GM12875 (cell line): ENCODE results near the gene GOLPH3.
"Not testable (repeated sequence)": the region's sequence is repeated elsewhere in the genome, so short reads cannot be mapped to it uniquely, and the experiment has no call there.

ENCODE experiments used
- H3K4me3 ChIP-seq: one replicate; pipeline ENCODE4 v1.5.1; 2011; ENCODE audit warnings: low read depth, low read length, control low read depth
- CTCF ChIP-seq: IDR thresholded peaks from 2 replicates; pipeline ENCODE4 v1.5.1; 2011; ENCODE audit warnings: low read depth, mild to moderate bottlenecking, control low read depth, inconsistent platforms, low read length, moderate library complexity, borderline replicate concordance; ENCODE audit not compliant: insufficient read depth

The GOLPH3 gene

GRCh38 chr5:32123058-32123805, 50.9 kb downstream of the GOLPH3 start:
- no peak for TF ChIP-seq CTCF

GRCh38 chr5:32118922-32119321, 55.2 kb downstream of the GOLPH3 start:
- H3K4me3 ChIP-seq: not testable (repeated sequence)

More at GRCh38 chr5:32123058-32123805, 50.9 kb downstream of the GOLPH3 start:
- H3K4me3 ChIP-seq: no peak overlapping the region

DNA sequence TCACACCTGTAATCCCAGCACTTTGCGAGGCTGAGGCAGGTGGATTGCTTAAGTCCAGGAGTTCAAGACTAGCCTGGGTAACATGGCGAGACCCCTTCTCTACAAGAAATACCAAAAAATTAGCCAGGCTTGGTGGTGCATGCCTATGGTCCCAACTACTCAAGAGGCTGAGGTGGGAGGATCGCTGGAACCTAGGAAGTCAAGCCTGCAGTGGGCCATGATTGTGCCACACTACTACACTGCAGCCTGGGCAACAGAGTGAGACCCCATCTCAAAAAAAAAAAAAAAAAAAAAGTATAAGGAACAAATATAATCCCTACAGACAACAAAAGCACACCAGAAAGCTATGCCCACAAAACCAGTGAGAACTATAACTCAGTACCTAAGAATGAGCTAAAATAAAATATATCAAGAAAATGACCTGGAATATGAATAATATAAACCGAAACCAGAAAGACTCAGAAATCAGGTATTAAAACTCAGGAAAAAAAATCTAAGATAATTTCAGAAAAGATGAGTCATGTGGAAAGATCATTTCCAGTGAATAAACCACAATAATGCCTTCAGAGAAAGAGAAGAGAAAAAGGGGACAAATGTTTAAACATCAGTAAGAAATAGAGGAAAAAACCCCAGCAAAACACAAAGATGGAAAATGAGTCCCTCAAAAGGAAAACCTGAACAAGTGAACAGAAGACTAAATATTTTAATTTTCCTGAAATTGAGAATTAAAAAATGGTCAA, 57.4 kb downstream of the GOLPH3 start:
- TF ChIP-seq CTCF: no peak
- H3K4me3 ChIP-seq: no peak overlapping the region

DNA sequence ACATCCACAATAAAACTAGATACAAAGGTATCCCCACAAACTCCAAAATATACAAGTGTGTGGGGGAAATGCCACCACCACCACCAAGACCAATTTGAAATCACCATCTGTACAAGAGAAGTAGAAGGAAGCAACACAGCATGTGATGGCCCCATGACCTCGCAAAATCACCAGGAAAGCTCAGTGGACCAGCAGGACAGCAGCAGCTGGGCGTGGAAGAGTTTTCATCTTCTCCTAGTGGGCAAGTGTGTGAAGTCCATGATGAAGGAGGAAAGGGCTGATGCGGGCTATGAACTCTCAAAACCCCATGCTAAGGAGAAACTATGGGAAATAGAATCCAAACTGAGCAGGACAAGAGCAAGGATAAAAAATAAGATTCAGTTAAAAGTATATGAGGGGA, 58.1 kb downstream of the GOLPH3 start:
- TF ChIP-seq CTCF: no peak
- H3K4me3 ChIP-seq: no peak overlapping the region

DNA sequence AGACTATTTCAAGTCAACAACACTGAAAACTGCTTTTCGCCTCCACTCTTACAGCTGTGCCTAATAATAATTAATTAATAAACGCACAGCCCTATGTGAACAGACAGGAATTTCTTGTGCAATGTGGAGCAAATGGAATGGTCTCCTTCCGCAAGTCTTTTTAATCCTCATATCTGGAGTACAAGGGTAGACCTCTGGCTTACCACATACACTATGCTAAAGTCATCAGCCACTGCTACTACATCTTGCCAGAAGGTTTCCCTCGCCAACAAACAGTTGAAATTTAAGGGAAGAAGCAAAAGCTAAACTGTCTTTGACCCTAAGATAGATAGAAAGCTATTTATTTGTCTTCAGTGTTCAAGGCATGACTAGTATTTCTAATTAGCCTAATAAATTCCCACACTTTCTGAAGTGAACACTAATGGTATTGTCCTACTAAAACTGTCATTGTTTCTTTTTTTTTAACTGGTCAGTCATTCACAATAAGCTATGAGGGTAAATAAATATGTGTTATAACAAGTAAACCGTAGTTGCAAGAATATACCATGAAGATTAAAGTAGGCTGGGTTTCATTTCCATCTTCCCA, 63.9 kb downstream of the GOLPH3 start:
- no peak for TF ChIP-seq CTCF
- H3K4me3 ChIP-seq: no peak overlapping the region

DNA sequence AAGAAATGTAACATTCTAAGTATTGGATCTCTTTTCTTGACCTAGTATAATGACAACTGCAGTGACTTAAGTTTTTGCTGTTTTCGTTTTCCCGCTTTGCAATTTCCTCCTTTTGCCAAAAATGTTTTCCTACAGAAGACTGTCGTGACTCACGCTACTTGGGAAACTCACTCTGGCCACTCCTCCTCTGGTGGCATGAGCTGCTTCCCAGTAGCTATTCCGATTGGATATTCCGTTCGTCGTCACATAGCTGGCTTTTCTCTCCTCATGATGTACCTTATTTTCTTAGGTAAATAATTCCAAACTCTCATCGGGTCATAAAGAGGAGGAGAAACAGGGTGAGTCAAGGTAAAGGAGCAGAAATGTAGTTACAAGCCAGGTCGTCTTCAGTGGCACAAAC, 64.9 kb downstream of the GOLPH3 start:
- H3K4me3 ChIP-seq: no peak overlapping the region
- TF ChIP-seq CTCF: no peak

- no peak for TF ChIP-seq CTCF
Measured at GRCh38 chr5:32108167-32108566, 66.0 kb downstream of the GOLPH3 start.

More at GRCh38 chr5:32108167-32108566, 66.0 kb downstream of the GOLPH3 start:
- H3K4me3 ChIP-seq: no peak overlapping the region
